ENCODE measurements around the gene RORC. TPM values are rescaled to one million over a fixed set of nuclear protein-coding genes. Genes with fewer than 3 reads are reported as not detected.

The RORC gene
- total and polyA plus RNA-seq, 2 experiments from 2014 or later, result not detected

GRCh38 chr1:151809985-151810556 is 21.5 kb downstream of the RORC start:
- Histone ChIP-seq H3K27ac (no peak overlapping the region), H3K36me3 (no peaks in the 10 kb centered on the region), H3K27me3 (no peaks in the 10 kb centered on the region), H3K4me3 (no peak overlapping the region), H3K9me3 (ENCODE audit: low read depth) (no peaks in the 10 kb centered on the region), H3K4me1 (ENCODE audit: low read depth) (no peaks in the 10 kb centered on the region)
- DNase-seq (ENCODE audit: low read depth in 1 of 2, low spot score in 1 of 2), result no peak
- no peak for TF ChIP-seq CTCF (IDR thresholded peaks at IDR 0.05; ENCODE audit: low read depth, low read length)

GRCh38 chr1:151809290-151809984 is 22.2 kb downstream of the RORC start:
- Histone ChIP-seq H3K4me3 (no peak overlapping the region), H3K36me3 (no peaks in the 10 kb centered on the region), H3K9me3 (ENCODE audit: low read depth) (no peaks in the 10 kb centered on the region), H3K27me3 (peaks cover 4% of the 10 kb centered on the region), H3K4me1 (ENCODE audit: low read depth) (no peaks in the 10 kb centered on the region), H3K27ac (no peak overlapping the region)
- DNase-seq (ENCODE audit: low read depth in 1 of 2, low spot score in 1 of 2), result no peak
- no peak for TF ChIP-seq CTCF (IDR thresholded peaks at IDR 0.05; ENCODE audit: low read depth, low read length)

- Histone ChIP-seq H3K36me3 (no peaks in the 10 kb centered on the region), H3K27ac (no peak overlapping the region), H3K4me1 (ENCODE audit: low read depth) (no peaks in the 10 kb centered on the region), H3K4me3 (no peak overlapping the region), H3K27me3 (peaks cover 4% of the 10 kb centered on the region), H3K9me3 (ENCODE audit: low read depth) (no peaks in the 10 kb centered on the region)
- no peak for DNase-seq (ENCODE audit: low read depth in 1 of 2, low spot score in 1 of 2)
- TF ChIP-seq CTCF (IDR thresholded peaks at IDR 0.05; ENCODE audit: low read depth, low read length), result no peak
These were observed 23.8 kb downstream of the RORC start for GRCh38 chr1:151807766-151808165.

- H3K27me3 ChIP-seq, result peaks cover 4% of the 10 kb centered on the region
- DNase-seq (ENCODE audit: low read depth in 1 of 2, low spot score in 1 of 2), result no peak
- TF ChIP-seq CTCF (IDR thresholded peaks at IDR 0.05; ENCODE audit: low read depth, low read length), result no peak
These were observed 24.5 kb downstream of the RORC start for GRCh38 chr1:151807131-151807530.

GRCh38 chr1:151806170-151806569 is 25.4 kb downstream of the RORC start:
- no peaks in the 10 kb centered on the region for H3K4me1 ChIP-seq (ENCODE audit: low read depth)
- H3K36me3 ChIP-seq, result no peaks in the 10 kb centered on the region
- no peak for TF ChIP-seq CTCF (IDR thresholded peaks at IDR 0.05; ENCODE audit: low read depth, low read length)
- H3K4me3 ChIP-seq, result no peak overlapping the region
- no peak overlapping the region for H3K27ac ChIP-seq
- H3K27me3 ChIP-seq, result peaks cover 4% of the 10 kb centered on the region
- H3K9me3 ChIP-seq (ENCODE audit: low read depth), result no peaks in the 10 kb centered on the region
- DNase-seq (ENCODE audit: low read depth in 1 of 2, low spot score in 1 of 2), result no peak

More at GRCh38 chr1:151807131-151807530, 24.5 kb downstream of the RORC start:
- no peak overlapping the region for H3K27ac ChIP-seq
- H3K4me1 ChIP-seq (ENCODE audit: low read depth), result no peaks in the 10 kb centered on the region
- no peaks in the 10 kb centered on the region for H3K36me3 ChIP-seq
- H3K9me3 ChIP-seq (ENCODE audit: low read depth), result no peaks in the 10 kb centered on the region
- no peak overlapping the region for H3K4me3 ChIP-seq
